ENCODE measurements around the gene KLHL11.

DNA sequence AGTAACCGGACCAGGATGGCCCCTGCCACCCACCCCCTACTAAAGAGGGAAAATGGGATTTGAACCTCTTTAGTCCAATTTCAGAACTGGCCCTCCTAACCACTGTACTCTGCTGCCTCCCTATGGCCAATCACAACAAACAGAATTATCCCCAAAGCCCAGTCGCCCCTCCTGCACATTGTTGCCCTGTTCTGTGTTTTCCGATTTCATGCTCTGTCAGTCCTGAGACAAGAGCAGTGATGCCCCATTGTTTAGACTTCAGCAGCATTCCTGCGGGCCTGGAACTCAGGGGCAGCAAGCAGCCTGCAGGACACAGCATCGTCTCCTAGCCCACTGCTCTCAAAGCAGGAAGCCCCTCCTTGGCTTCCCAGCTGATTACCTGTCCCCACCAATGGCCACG, 20.5 kb upstream of the KLHL11 start:
- TF ChIP-seq, protein P1, sequence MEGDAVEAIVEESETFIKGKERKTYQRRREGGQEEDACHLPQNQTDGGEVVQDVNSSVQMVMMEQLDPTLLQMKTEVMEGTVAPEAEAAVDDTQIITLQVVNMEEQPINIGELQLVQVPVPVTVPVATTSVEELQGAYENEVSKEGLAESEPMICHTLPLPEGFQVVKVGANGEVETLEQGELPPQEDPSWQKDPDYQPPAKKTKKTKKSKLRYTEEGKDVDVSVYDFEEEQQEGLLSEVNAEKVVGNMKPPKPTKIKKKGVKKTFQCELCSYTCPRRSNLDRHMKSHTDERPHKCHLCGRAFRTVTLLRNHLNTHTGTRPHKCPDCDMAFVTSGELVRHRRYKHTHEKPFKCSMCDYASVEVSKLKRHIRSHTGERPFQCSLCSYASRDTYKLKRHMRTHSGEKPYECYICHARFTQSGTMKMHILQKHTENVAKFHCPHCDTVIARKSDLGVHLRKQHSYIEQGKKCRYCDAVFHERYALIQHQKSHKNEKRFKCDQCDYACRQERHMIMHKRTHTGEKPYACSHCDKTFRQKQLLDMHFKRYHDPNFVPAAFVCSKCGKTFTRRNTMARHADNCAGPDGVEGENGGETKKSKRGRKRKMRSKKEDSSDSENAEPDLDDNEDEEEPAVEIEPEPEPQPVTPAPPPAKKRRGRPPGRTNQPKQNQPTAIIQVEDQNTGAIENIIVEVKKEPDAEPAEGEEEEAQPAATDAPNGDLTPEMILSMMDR (IDR thresholded peaks at IDR 0.05), result peak in 1 of 4 experiments; percentile 16
- TF ChIP-seq POLR2A (IDR thresholded peaks at IDR 0.05), result no peak
